CD14-positive monocyte (primary cell): ENCODE results near the gene ACY1. TPM values are rescaled to one million over a fixed set of nuclear protein-coding genes. Genes with fewer than 3 reads are reported as not detected.

Experiments used
- DNase-seq, 3 donors: peaks; one replicate each; pipeline ENCODE4 v3.0.0-alpha.2; 2011 to 2022
- H2AFZ ChIP-seq: 2 replicates; pipeline ENCODE4 v1.6.0; 2012; ENCODE audit warnings: mild to moderate bottlenecking, low read depth, low read length, inconsistent platforms; ENCODE audit not compliant: insufficient read depth, poor library complexity, severe bottlenecking
- H3K27ac ChIP-seq, 2 donors: 1 replicate in 1 of 2; 2 replicates in 1 of 2; pipeline ENCODE4 v1.5.1; 2012 to 2013; ENCODE audit warnings: low read length in 2 of 2, control low read depth in 1 of 2, inconsistent platforms in 1 of 2, low read depth in 1 of 2, mild to moderate bottlenecking in 1 of 2
- H3K27me3 ChIP-seq, 2 donors: one replicate each; pipeline versions ENCODE4 v1.6.0 to v1.6.1; 2011 to 2013; ENCODE audit warnings: low read length in 2 of 2; ENCODE audit not compliant: control insufficient read depth in 2 of 2, insufficient read depth in 2 of 2
- H3K36me3 ChIP-seq, 2 donors: replicated peaks in 1 of 2; 1 replicate in 1 of 2; 2 replicates in 1 of 2; pipeline versions ENCODE4 v1.5.1 to v1.6.1; 2012 to 2013; ENCODE audit warnings: low read length in 2 of 2, control low read depth in 1 of 2, inconsistent platforms in 1 of 2, mild to moderate bottlenecking in 1 of 2; ENCODE audit not compliant: insufficient read depth in 2 of 2, control insufficient read depth in 1 of 2
- H3K4me1 ChIP-seq, 2 donors: 1 replicate in 1 of 2; 2 replicates in 1 of 2; pipeline versions ENCODE4 v1.5.1 to v1.6.1; 2012 to 2013; ENCODE audit warnings: low read length in 2 of 2, control low read depth in 1 of 2, inconsistent platforms in 1 of 2, mild to moderate bottlenecking in 1 of 2, moderate library complexity in 1 of 2; ENCODE audit not compliant: insufficient read depth in 2 of 2, control insufficient read depth in 1 of 2
- H3K4me2 ChIP-seq: replicated peaks from 2 replicates; pipeline ENCODE3; 2012; ENCODE audit warnings: low read length, moderate library complexity, mild to moderate bottlenecking; ENCODE audit not compliant: poor library complexity, severe bottlenecking; ENCODE audit errors: extremely low read depth
- H3K4me3 ChIP-seq, 3 experiments: fragments of 200-600 bp in 1 of 3; sonication (generic) in 1 of 3; replicated peaks in 1 of 3; 1 replicate in 2 of 3; 2 replicates in 1 of 3; pipeline ENCODE4 v1.5.1; 2011 to 2013; ENCODE audit warnings: low read length in 3 of 3, mild to moderate bottlenecking in 3 of 3, control low read depth in 2 of 3, low read depth in 2 of 3, inconsistent platforms in 1 of 3, moderate library complexity in 1 of 3
- H3K79me2 ChIP-seq: 2 replicates; pipeline ENCODE4 v1.6.0; 2012; ENCODE audit warnings: mild to moderate bottlenecking, control low read depth, inconsistent platforms, low read length, moderate library complexity; ENCODE audit not compliant: insufficient read depth
- H3K9ac ChIP-seq: 2 replicates; pipeline ENCODE4 v1.6.0; 2017; ENCODE audit warnings: low read length, mild to moderate bottlenecking; ENCODE audit not compliant: insufficient read depth, poor library complexity, severe bottlenecking
- H3K9me3 ChIP-seq, 2 donors: replicated peaks in 1 of 2; 1 replicate in 1 of 2; 2 replicates in 1 of 2; pipeline versions ENCODE4 v1.5.1 to v1.6.1; 2012 to 2013; ENCODE audit warnings: low read length in 2 of 2, control low read depth in 1 of 2; ENCODE audit not compliant: control insufficient read depth in 1 of 2, insufficient read depth in 1 of 2
- H4K20me1 ChIP-seq: 2 replicates; pipeline ENCODE4 v1.6.0; 2012; ENCODE audit warnings: mild to moderate bottlenecking, low read length, control low read depth, moderate library complexity; ENCODE audit not compliant: insufficient read depth
- H3K27ac Mint-ChIP-seq, 7 donors: one replicate each; pipeline ENCODE4 v1.8.0; 2020; ENCODE audit warnings: mild to moderate bottlenecking in 7 of 7, mixed read lengths in 7 of 7, moderate library complexity in 6 of 7, inconsistent platforms in 2 of 7
- H3K27me3 Mint-ChIP-seq, 3 donors: one replicate each; pipeline ENCODE4 v1.8.0; 2021 to 2022; ENCODE audit warnings: low read depth in 3 of 3, mild to moderate bottlenecking in 3 of 3, mixed read lengths in 3 of 3, moderate library complexity in 3 of 3, inconsistent platforms in 1 of 3
- H3K36me3 Mint-ChIP-seq, 2 donors: one replicate each; pipeline ENCODE4 v1.8.0; 2020; ENCODE audit warnings: mixed read lengths in 2 of 2, inconsistent platforms in 1 of 2, mild to moderate bottlenecking in 1 of 2
- H3K4me1 Mint-ChIP-seq: one replicate; pipeline ENCODE4 v1.8.0; 2020; ENCODE audit warnings: mild to moderate bottlenecking, mixed read lengths
- H3K4me3 Mint-ChIP-seq, 2 donors: one replicate each; pipeline ENCODE4 v1.8.0; 2020; ENCODE audit warnings: mild to moderate bottlenecking in 2 of 2, mixed read lengths in 2 of 2, moderate library complexity in 1 of 2
- H3K9me3 Mint-ChIP-seq, 7 donors: one replicate each; pipeline ENCODE4 v1.8.0; 2020 to 2022; ENCODE audit warnings: mixed read lengths in 7 of 7, mild to moderate bottlenecking in 6 of 7, moderate library complexity in 6 of 7, inconsistent platforms in 2 of 7
- WGBS: methylation state at CpG from one replicate; pipeline ENCODE4 v1.1.5; 2013; ENCODE audit warnings: missing lambda C conversion rate; ENCODE audit not compliant: insufficient coverage; 5-methylcytosine and 5-hydroxymethylcytosine counted together
- intact Hi-C, 2 donors: fragments of 100-400 bp; cut with micrococcal nuclease; formaldehyde crosslinking; loops; one replicate each; pipeline versions ENCODE4 v1.15.0 to v1.15.1; 2023
- polyA plus RNA-seq, 3 donors: library from polyadenylated mRNA; depleted of rRNA in 1 of 3; unstranded in 2 of 3; stranded (reverse) in 1 of 3; fragments of 300-500 nt in 2 of 3; fragments of >200 nt in 1 of 3; fragmentation: Illumina TruSeq in 2 of 3; gene quantifications; 1 replicate in 2 of 3; 2 replicates in 1 of 3; pipeline ENCODE4 v1.2.3, GENCODE V29; 2012 to 2021
- TF ChIP-seq, protein P1 (sequence below): fragments of 200-600 bp; IDR thresholded peaks from one replicate; pipeline ENCODE4 v1.8.0; 2022; ENCODE audit warnings: antibody characterized with exemption, mild to moderate bottlenecking

ACY1 gene
- polyA plus RNA-seq, 3 donors = 13.3 to 18.0 (median 14.5) TPM

- peaks cover 0 to 5% (median 0%) of the 10 kb centered on the region in 7 donors for H3K9me3 Mint-ChIP-seq
- peak overlapping the region in 6 of 7 donors; percentile 61 to 91 (median 87) for H3K27ac Mint-ChIP-seq
- TF ChIP-seq, protein P1, sequence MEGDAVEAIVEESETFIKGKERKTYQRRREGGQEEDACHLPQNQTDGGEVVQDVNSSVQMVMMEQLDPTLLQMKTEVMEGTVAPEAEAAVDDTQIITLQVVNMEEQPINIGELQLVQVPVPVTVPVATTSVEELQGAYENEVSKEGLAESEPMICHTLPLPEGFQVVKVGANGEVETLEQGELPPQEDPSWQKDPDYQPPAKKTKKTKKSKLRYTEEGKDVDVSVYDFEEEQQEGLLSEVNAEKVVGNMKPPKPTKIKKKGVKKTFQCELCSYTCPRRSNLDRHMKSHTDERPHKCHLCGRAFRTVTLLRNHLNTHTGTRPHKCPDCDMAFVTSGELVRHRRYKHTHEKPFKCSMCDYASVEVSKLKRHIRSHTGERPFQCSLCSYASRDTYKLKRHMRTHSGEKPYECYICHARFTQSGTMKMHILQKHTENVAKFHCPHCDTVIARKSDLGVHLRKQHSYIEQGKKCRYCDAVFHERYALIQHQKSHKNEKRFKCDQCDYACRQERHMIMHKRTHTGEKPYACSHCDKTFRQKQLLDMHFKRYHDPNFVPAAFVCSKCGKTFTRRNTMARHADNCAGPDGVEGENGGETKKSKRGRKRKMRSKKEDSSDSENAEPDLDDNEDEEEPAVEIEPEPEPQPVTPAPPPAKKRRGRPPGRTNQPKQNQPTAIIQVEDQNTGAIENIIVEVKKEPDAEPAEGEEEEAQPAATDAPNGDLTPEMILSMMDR = no peak
- Histone ChIP-seq H3K4me2 (no peak overlapping the region), H2AFZ (no peak overlapping the region), H4K20me1 (no peaks in the 10 kb centered on the region), H3K4me3 (peak overlapping the region in 1 of 3 experiments; percentile 9), H3K27me3 (peaks cover 2 to 16% of the 10 kb centered on the region in 2 donors), H3K27ac (peak overlapping the region in 1 of 2 donors; percentile 36), H3K79me2 (no peaks in the 10 kb centered on the region), H3K4me1 (peaks cover 45 to 51% of the 10 kb centered on the region in 2 donors), H3K9ac (no peak overlapping the region), H3K36me3 (no peaks in the 10 kb centered on the region), H3K9me3 (no peaks in the 10 kb centered on the region)
- H3K36me3 Mint-ChIP-seq = no peaks in the 10 kb centered on the region
- peak overlapping the region; percentile 34 to 58 for H3K4me3 Mint-ChIP-seq
- peaks cover 9 to 18% (median 18%) of the 10 kb centered on the region in 3 donors for H3K27me3 Mint-ChIP-seq
- DNase-seq = peak; percentile 49 to 76 (median 70)
- H3K4me1 Mint-ChIP-seq = peaks cover 42% of the 10 kb centered on the region
- intact Hi-C loops = no loop called here
- 34% methylated on average over 5 of the region's 6 CpGs for WGBS
These were observed 29.2 kb upstream of the ACY1 start for GRCh38 chr3:51954105-51954504.

DNA sequence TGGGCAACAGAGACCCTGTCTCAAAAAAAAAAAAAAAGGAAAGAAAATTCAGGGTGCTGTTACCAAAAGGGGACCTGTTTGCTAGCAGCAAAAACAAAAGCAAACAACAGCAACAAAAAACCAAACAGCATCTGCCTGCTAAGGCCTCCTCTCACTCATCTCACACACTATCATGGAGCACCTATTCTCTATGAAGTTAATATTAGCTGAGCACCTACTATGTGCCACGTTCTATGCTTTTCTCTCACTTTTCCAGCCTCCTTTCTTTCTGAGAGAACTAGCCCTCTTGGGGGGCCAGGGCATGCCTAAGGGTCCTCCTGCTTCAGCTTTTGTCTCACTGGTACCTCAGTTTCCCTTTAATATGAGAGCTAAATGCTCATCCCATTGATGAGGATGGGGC, 28.6 kb upstream of the ACY1 start:
- H3K4me1 Mint-ChIP-seq = peaks cover 42% of the 10 kb centered on the region
- intact Hi-C loops = no loop called here
- H3K36me3 Mint-ChIP-seq = no peaks in the 10 kb centered on the region

More for the DNA sequence above, 28.6 kb upstream of the ACY1 start:
- Histone ChIP-seq H3K4me1 (peaks cover 45 to 51% of the 10 kb centered on the region in 2 donors), H3K9me3 (no peaks in the 10 kb centered on the region), H3K79me2 (no peaks in the 10 kb centered on the region), H4K20me1 (no peaks in the 10 kb centered on the region), H3K9ac (no peak overlapping the region), H3K27me3 (peaks cover 2 to 16% of the 10 kb centered on the region in 2 donors), H3K27ac (no peak overlapping the region), H3K4me2 (no peak overlapping the region), H3K36me3 (no peaks in the 10 kb centered on the region), H2AFZ (no peak overlapping the region), H3K4me3 (no peak overlapping the region)
- peaks cover 0 to 5% (median 0%) of the 10 kb centered on the region in 7 donors for H3K9me3 Mint-ChIP-seq
- H3K27ac Mint-ChIP-seq = peak overlapping the region in 1 of 7 donors; percentile 13
- H3K4me3 Mint-ChIP-seq = peak overlapping the region in 1 of 2 donors; percentile 57
- TF ChIP-seq, protein P1 = no peak
- WGBS = 100% methylated on average over 1 of the region's 1 CpG
- DNase-seq = no peak
- H3K27me3 Mint-ChIP-seq = peaks cover 8 to 23% (median 19%) of the 10 kb centered on the region in 3 donors
